ENCODE results near the gene ADM5.

ADM5 gene

GRCh38 chr19:49680421-49681351 lies 8.7 kb upstream of the ADM5 start:
- peak; percentile 81 for DNase-seq (ENCODE audit: low spot score)

- no peak for DNase-seq (ENCODE audit: low spot score)
Observed at GRCh38 chr19:49681830-49682229, 7.6 kb upstream of the ADM5 start.

- DNase-seq (ENCODE audit: low spot score), result no peak
Observed at GRCh38 chr19:49682274-49682673, 7.1 kb upstream of the ADM5 start.

- no peak for DNase-seq (ENCODE audit: low spot score)
Observed at GRCh38 chr19:49683814-49684250, 5.6 kb upstream of the ADM5 start.

- DNase-seq (ENCODE audit: low spot score), result no peak
Observed at GRCh38 chr19:49684251-49684982, 5.0 kb upstream of the ADM5 start.

- no peak for DNase-seq (ENCODE audit: low spot score)
Observed at GRCh38 chr19:49684983-49685553, 4.3 kb upstream of the ADM5 start.

- DNase-seq (ENCODE audit: low spot score), result no peak
Observed at GRCh38 chr19:49685845-49686332, 3.5 kb upstream of the ADM5 start.

GRCh38 chr19:49686503-49687088 lies 2.8 kb upstream of the ADM5 start:
- no peak for DNase-seq (ENCODE audit: low spot score)

- no peak for DNase-seq (ENCODE audit: low spot score)
Observed at GRCh38 chr19:49687150-49687549, 2.2 kb upstream of the ADM5 start.

- DNase-seq (ENCODE audit: low spot score), result no peak
Observed at GRCh38 chr19:49687566-49688316, 1.7 kb upstream of the ADM5 start.

GRCh38 chr19:49688531-49689132 lies 762 bp upstream of the ADM5 start:
- no peak for DNase-seq (ENCODE audit: low spot score)

GRCh38 chr19:49690079-49690655 lies 773 bp downstream of the ADM5 start:
- no peak for DNase-seq (ENCODE audit: low spot score)

GRCh38 chr19:49690656-49691242 lies 1.4 kb downstream of the ADM5 start, which contains the start of gene CPT1C:
Gene CPT1C, plus strand, starts transcription at chr19:49691116. Its CDS starts 1,137 bp downstream, at chr19:49692253.
- DNase-seq (ENCODE audit: low spot score), result peak; percentile 74

GRCh38 chr19:49691243-49692146 lies 2.1 kb downstream of the ADM5 start:
- no peak for DNase-seq (ENCODE audit: low spot score)

- no peak for DNase-seq (ENCODE audit: low spot score)
Observed at GRCh38 chr19:49692147-49692506, 2.7 kb downstream of the ADM5 start.

GRCh38 chr19:49696115-49696514 lies 6.7 kb downstream of the ADM5 start:
- DNase-seq (ENCODE audit: low spot score), result no peak

- DNase-seq (ENCODE audit: low spot score), result no peak
Observed at GRCh38 chr19:49696865-49697264, 7.5 kb downstream of the ADM5 start.

- DNase-seq (ENCODE audit: low spot score), result no peak
Observed at GRCh38 chr19:49699364-49699763, 10.0 kb downstream of the ADM5 start.

GRCh38 chr19:49700563-49700962 lies 11.2 kb downstream of the ADM5 start:
- no peak for DNase-seq (ENCODE audit: low spot score)
